IMR-90 (cell line): ENCODE data around the gene NUAK1. TPM values are rescaled to one million over a fixed set of nuclear protein-coding genes. Genes with fewer than 3 reads are reported as not detected.

ENCODE experiments used
- ATAC-seq: fragments of 200-7000 bp; cut with Tn5 transposase; 2 replicates; pipeline ENCODE4 v1.9.1; 2020; ENCODE audit warnings: low read depth, mild to moderate bottlenecking, moderate library complexity
- BruUV-seq: library from RNA; stranded (reverse); fragments of 400-500 nt; replicated peaks from 2 replicates; lab custom pipeline; 2021; lab: Mats Ljungman, UMichigan
- CTCF ChIA-PET: fragments of 300-600 bp; formaldehyde crosslinking; extraction: SDS; loops from one replicate; lab custom pipeline; 2021; ENCODE audit warnings: antibody characterized with exemption; lab: Yijun Ruan, JAX
- POLR2A ChIA-PET: fragments of 300-600 bp; sonication (Branson Sonifier 250); formaldehyde crosslinking; loops from one replicate; lab custom pipeline; 2022; ENCODE audit warnings: antibody characterized with exemption; ENCODE audit not compliant: unreplicated experiment; lab: Charles Lee
- DNase-seq: peaks from one replicate; pipeline ENCODE4 v3.0.0; 2013
- H2AFZ ChIP-seq: replicated peaks from 2 replicates; pipeline ENCODE3; 2013; ENCODE audit warnings: low read length, mild to moderate bottlenecking; ENCODE audit not compliant: poor library complexity
- H2AK5ac ChIP-seq: 2 replicates; pipeline ENCODE4 v1.6.1; 2013; ENCODE audit warnings: low read depth, low read length, inconsistent platforms
- H2AK9ac ChIP-seq: replicated peaks from 2 replicates; pipeline ENCODE3; 2013; ENCODE audit warnings: mild to moderate bottlenecking, low read depth, low read length, moderate library complexity; ENCODE audit not compliant: poor library complexity
- H2BK120ac ChIP-seq: 2 replicates; pipeline ENCODE4 v1.6.1; 2013; ENCODE audit warnings: low read depth, low read length, inconsistent platforms
- H2BK15ac ChIP-seq: 3 replicates; pipeline ENCODE4 v1.6.1; 2013; ENCODE audit warnings: low read depth, low read length, inconsistent platforms
- H2BK20ac ChIP-seq: 2 replicates; pipeline ENCODE4 v1.6.1; 2013; ENCODE audit warnings: low read depth, mild to moderate bottlenecking, inconsistent platforms, low read length, moderate library complexity
- H2BK5ac ChIP-seq: 2 replicates; pipeline ENCODE4 v1.6.1; 2013; ENCODE audit warnings: mild to moderate bottlenecking, low read depth, low read length, inconsistent platforms; ENCODE audit not compliant: poor library complexity, severe bottlenecking
- H3K14ac ChIP-seq: replicated peaks from 2 replicates; pipeline ENCODE4 v1.6.1; 2013; ENCODE audit warnings: low read depth, low read length, inconsistent platforms
- H3K18ac ChIP-seq: 2 replicates; pipeline ENCODE4 v1.6.1; 2013; ENCODE audit warnings: low read depth, low read length, control low read depth
- H3K23ac ChIP-seq: 2 replicates; pipeline ENCODE4 v1.6.1; 2013; ENCODE audit warnings: low read depth, low read length, inconsistent platforms
- H3K27ac ChIP-seq: 2 replicates; pipeline ENCODE4 v1.5.1; 2013; ENCODE audit warnings: mild to moderate bottlenecking, control low read depth, low read length; ENCODE audit not compliant: insufficient read depth
- H3K27me3 ChIP-seq: 2 replicates; pipeline ENCODE4 v1.6.1; 2013; ENCODE audit warnings: low read length; ENCODE audit not compliant: control insufficient read depth, insufficient read depth
- H3K36me3 ChIP-seq: 2 replicates; pipeline ENCODE4 v1.6.1; 2013; ENCODE audit warnings: low read length, mixed read lengths; ENCODE audit not compliant: control insufficient read depth, insufficient read depth
- H3K4ac ChIP-seq: 2 replicates; pipeline ENCODE4 v1.6.1; 2013; ENCODE audit warnings: low read depth, low read length, inconsistent platforms
- H3K4me1 ChIP-seq: 2 replicates; pipeline ENCODE4 v1.6.1; 2013; ENCODE audit warnings: low read length, mixed read lengths; ENCODE audit not compliant: control insufficient read depth, insufficient read depth
- H3K4me2 ChIP-seq: 2 replicates; pipeline ENCODE4 v1.6.1; 2013; ENCODE audit warnings: low read depth, mild to moderate bottlenecking, control low read depth, low read length, moderate library complexity
- H3K4me3 ChIP-seq: 2 replicates; pipeline ENCODE4 v1.5.1; 2013; ENCODE audit warnings: low read depth, mild to moderate bottlenecking, control low read depth, low read length, moderate library complexity; ENCODE audit not compliant: insufficient read depth
- H3K56ac ChIP-seq: 2 replicates; pipeline ENCODE4 v1.6.1; 2013; ENCODE audit warnings: low read length, inconsistent platforms; ENCODE audit not compliant: insufficient read depth; ENCODE audit errors: extremely low read depth
- H3K79me1 ChIP-seq, 2 experiments: 2 replicates each; pipeline ENCODE4 v1.6.1; 2013; ENCODE audit warnings: low read length in 2 of 2, inconsistent platforms in 1 of 2, low read depth in 1 of 2
- H3K9ac ChIP-seq: 2 replicates; pipeline ENCODE4 v1.6.1; 2013; ENCODE audit warnings: low read depth, low read length, control low read depth
- H3K9me1 ChIP-seq: 2 replicates; pipeline ENCODE4 v1.6.1; 2013; ENCODE audit warnings: low read length, inconsistent platforms; ENCODE audit not compliant: insufficient read depth
- H3K9me3 ChIP-seq: 2 replicates; pipeline ENCODE4 v1.6.1; 2013; ENCODE audit warnings: low read length; ENCODE audit not compliant: control insufficient read depth, insufficient read depth
- H4K20me1 ChIP-seq: 2 replicates; pipeline ENCODE4 v1.6.1; 2013; ENCODE audit warnings: low read length, inconsistent platforms; ENCODE audit not compliant: insufficient read depth
- H4K5ac ChIP-seq: 2 replicates; pipeline ENCODE4 v1.6.1; 2013; ENCODE audit warnings: mild to moderate bottlenecking, low read depth, low read length, control low read depth
- H4K8ac ChIP-seq, 2 experiments: 2 replicates each; pipeline ENCODE4 v1.6.1; 2013; ENCODE audit warnings: low read depth in 2 of 2, low read length in 2 of 2, control low read depth in 1 of 2, inconsistent platforms in 1 of 2
- H4K91ac ChIP-seq: 2 replicates; pipeline ENCODE4 v1.6.1; 2013; ENCODE audit warnings: low read depth, low read length, inconsistent platforms; ENCODE audit not compliant: insufficient read depth
- BHLHE40 ChIP-seq: fragments of 150-350 bp; IDR thresholded peaks from 2 replicates; pipeline ENCODE4 v1.6.1; 2016; ENCODE audit warnings: mild to moderate bottlenecking, low read depth, low read length
- CEBPB ChIP-seq: IDR thresholded peaks from 2 replicates; pipeline ENCODE4 v1.6.1; 2012; ENCODE audit warnings: low read depth, low read length, improper control_type of control experiment
- CHD1 ChIP-seq: IDR thresholded peaks from 2 replicates; pipeline ENCODE4 v1.6.1; 2012; ENCODE audit warnings: low read depth, low read length, improper control_type of control experiment
- CTCF ChIP-seq: conservative IDR thresholded peaks from 2 replicates; pipeline ENCODE4 v1.5.1; 2012; ENCODE audit warnings: mild to moderate bottlenecking, low read depth, low read length, improper control_type of control experiment
- ELK1 ChIP-seq: fragments of 150-350 bp; IDR thresholded peaks from 2 replicates; pipeline ENCODE4 v1.6.1; 2016; ENCODE audit warnings: low read depth, mild to moderate bottlenecking, low read length, moderate library complexity, borderline replicate concordance
- FOS ChIP-seq: fragments of 150-350 bp; IDR thresholded peaks from 2 replicates; pipeline ENCODE4 v1.6.1; 2016; ENCODE audit warnings: low read depth, low read length
- MAFK ChIP-seq: IDR thresholded peaks from 2 replicates; pipeline ENCODE4 v1.6.1; 2012; ENCODE audit warnings: low read depth, low read length, improper control_type of control experiment
- MAZ ChIP-seq: IDR thresholded peaks from 2 replicates; pipeline ENCODE4 v1.6.1; 2012; ENCODE audit warnings: low read depth, mild to moderate bottlenecking, low read length, improper control_type of control experiment, moderate library complexity, borderline replicate concordance
- MXI1 ChIP-seq: IDR thresholded peaks from 2 replicates; pipeline ENCODE4 v1.6.1; 2012; ENCODE audit warnings: low read depth, mild to moderate bottlenecking, low read length, moderate library complexity, borderline replicate concordance
- NFE2L2 ChIP-seq: fragments of 150-350 bp; IDR thresholded peaks from 2 replicates; pipeline ENCODE4 v1.6.1; 2016; ENCODE audit warnings: low read depth, mild to moderate bottlenecking, low read length
- POLR2A ChIP-seq: IDR thresholded peaks from 2 replicates; pipeline ENCODE4 v1.6.1; 2012; ENCODE audit warnings: mild to moderate bottlenecking, low read depth, low read length
- RAD21 ChIP-seq: IDR thresholded peaks from 2 replicates; pipeline ENCODE4 v1.6.1; 2012; ENCODE audit warnings: low read length, improper control_type of control experiment
- RCOR1 ChIP-seq: IDR thresholded peaks from 2 replicates; pipeline ENCODE4 v1.6.1; 2012; ENCODE audit warnings: mild to moderate bottlenecking, low read length, improper control_type of control experiment; ENCODE audit not compliant: insufficient replicate concordance
- RFX5 ChIP-seq: IDR thresholded peaks from 2 replicates; pipeline ENCODE4 v1.8.0; 2012; ENCODE audit warnings: low read depth, mild to moderate bottlenecking, low read length, moderate library complexity
- SMC3 ChIP-seq: fragments of 150-350 bp; IDR thresholded peaks from 2 replicates; pipeline ENCODE4 v1.6.1; 2016; ENCODE audit warnings: low read depth, mild to moderate bottlenecking, antibody characterized with exemption, low read length, moderate library complexity
- USF2 ChIP-seq: fragments of 150-350 bp; IDR thresholded peaks from 2 replicates; pipeline ENCODE4 v1.6.1; 2017; ENCODE audit warnings: mild to moderate bottlenecking, antibody characterized with exemption, low read length, low read depth
- WGBS, 2 experiments: methylation state at CpG; one replicate each; pipeline versions ENCODE4 v1.1.5 to v1.1.7; 2013; ENCODE audit warnings: missing lambda C conversion rate in 2 of 2; ENCODE audit not compliant: insufficient read length in 1 of 2; ENCODE audit errors: extremely low coverage in 2 of 2; 5-methylcytosine and 5-hydroxymethylcytosine counted together
- dilution Hi-C: fragments of 300-500 bp; cut with HindIII; formaldehyde crosslinking; loops from one replicate; pipeline ENCODE4 v1.14.3; 2018; ENCODE audit warnings: low sequenced_read_pairs; ENCODE audit not compliant: unreplicated experiment
- in situ Hi-C: fragments of 300-500 bp; cut with MboI; formaldehyde crosslinking; loops from 3 replicates; pipeline ENCODE4 v1.14.3; 2019; ENCODE audit warnings: low sequenced_read_pairs, inconsistent platforms, mixed read lengths
- intact Hi-C: fragments of 100-400 bp; cut with micrococcal nuclease; formaldehyde crosslinking; loops from 2 replicates; pipeline ENCODE4 v1.10.0; 2022
- polyA plus RNA-seq, 3 experiments: library from polyadenylated mRNA; depleted of rRNA; stranded (reverse); fragments of >200 nt; gene quantifications; 2 replicates each; pipeline ENCODE4 v1.2.3, GENCODE V29; 2012; ENCODE audit warnings: low replicate concordance in 1 of 3
- total RNA-seq: library from RNA; depleted of rRNA; stranded (reverse); fragments of >200 nt; gene quantifications from 2 replicates; pipeline ENCODE4 v1.2.3, GENCODE V29; 2012

The NUAK1 gene
- total and polyA plus RNA-seq, 2 of the 4 experiments (the other 2 are of a cell fraction) = 4.8 to 8.8 TPM

GRCh38 chr12:106160915-106161314 is 22.2 kb upstream of the NUAK1 start:
- Histone ChIP-seq H3K27me3 (peaks cover 10% of the 10 kb centered on the region), H3K9me3 (peaks cover 4% of the 10 kb centered on the region; the same call in 1 of the 2 replicates), H3K4me2 (no peak overlapping the region), H2BK20ac (no peak overlapping the region), H3K79me1 (no peaks in the 10 kb centered on the region), H4K8ac (no peak overlapping the region), H3K9me1 (no peaks in the 10 kb centered on the region), H3K36me3 (no peaks in the 10 kb centered on the region), H2BK5ac (no peak overlapping the region), H3K4ac (no peak overlapping the region), H4K91ac (no peak overlapping the region), H3K18ac (no peak overlapping the region), H2BK120ac (no peak overlapping the region), H2AK9ac (no peak overlapping the region), H3K27ac (no peak overlapping the region), H2BK15ac (no peak overlapping the region), H3K9ac (no peak overlapping the region), H3K4me3 (no peak overlapping the region), H2AFZ (no peak overlapping the region), H4K20me1 (no peaks in the 10 kb centered on the region), H4K5ac (no peak overlapping the region), H3K4me1 (peaks cover 6% of the 10 kb centered on the region), H3K14ac (no peak overlapping the region), H3K23ac (no peak overlapping the region), H3K56ac (no peak overlapping the region), H2AK5ac (no peak overlapping the region)
- in situ Hi-C loops (no loop called here), intact Hi-C loops (no loop called here), dilution Hi-C loops (no loop called here)
- ChIA-PET CTCF (interaction anchor here (0.6 to 1.4 kb wide), 2 partner anchors 12 to 606 kb away, joined by 3 to 5 read pairs; no protein-coding TSS in a partner anchor), POLR2A (no interaction called here)
- WGBS, 2 experiments = no CpG with 5 or more reads among the region's 1 CpG
- DNase-seq (no peak), ATAC-seq (no peak)
- no TSS peak for BruUV-seq
- TF ChIP-seq MXI1 = no peak
- TF ChIP-seq ELK1 = no peak
- no peak for TF ChIP-seq BHLHE40
- TF ChIP-seq NFE2L2 = no peak
- TF ChIP-seq CHD1 = no peak
- TF ChIP-seq CTCF = no peak
- TF ChIP-seq SMC3 = no peak
- no peak for TF ChIP-seq MAZ
- TF ChIP-seq CEBPB = no peak
- no peak for TF ChIP-seq USF2
- TF ChIP-seq RCOR1 = no peak
- no peak for TF ChIP-seq POLR2A
- no peak for TF ChIP-seq RAD21
- no peak for TF ChIP-seq MAFK
- TF ChIP-seq FOS = no peak
- TF ChIP-seq RFX5 = no peak
